ENCODE results near the gene GPC5.

GRCh38 chr13:91359631-91360030 is 38.8 kb upstream of the GPC5 start:
- TF ChIP-seq CTCF (IDR thresholded peaks at IDR 0.05) = no peak
- no peak for TF ChIP-seq POLR2AphosphoS5 (IDR thresholded peaks at IDR 0.05; ENCODE audit: low read depth, low read length)
- no peak for TF ChIP-seq TCF7L2 (IDR thresholded peaks at IDR 0.05; ENCODE audit: low read depth, low read length)
- TF ChIP-seq SIN3A (IDR thresholded peaks at IDR 0.05; ENCODE audit: borderline replicate concordance, insufficient read depth, low read depth, low read length) = no peak
